MCF 10A (cell line): Measurements from ENCODE around the gene LZTS2. TPM values are rescaled to one million over a fixed set of nuclear protein-coding genes. Genes with fewer than 3 reads are reported as not detected.
A peak's percentile ranks its signal among the peaks of the same experiment; 100 is the strongest.
"Not testable (repeated sequence)": the region's sequence is repeated elsewhere in the genome, so short reads cannot be mapped to it uniquely, and the experiment has no call there.

Experiments used
- BruUV-seq: library from RNA; stranded (reverse); fragments of 400-500 nt; replicated peaks from 2 replicates; lab custom pipeline; 2021; lab: Mats Ljungman, UMichigan
- CTCF ChIA-PET: fragments of 300-600 bp; sonication (Branson Sonifier 250); formaldehyde crosslinking; extraction: SDS; loops from one replicate; lab custom pipeline; 2021; ENCODE audit warnings: antibody characterized with exemption, inconsistent platforms; lab: Yijun Ruan, JAX
- POLR2A ChIA-PET: fragments of 300-600, 350-650 bp; sonication (Branson Sonifier 250); formaldehyde crosslinking; extraction: SDS; loops from one replicate; lab custom pipeline; 2020; ENCODE audit warnings: antibody characterized with exemption, inconsistent platforms; lab: Yijun Ruan, JAX
- DNase-seq: peaks from one replicate; pipeline ENCODE4 v3.0.0-alpha.2; 2018; ENCODE audit not compliant: unreplicated experiment
- H3K27ac Mint-ChIP-seq: one replicate; pipeline ENCODE4 v1.8.0; 2022; ENCODE audit warnings: mild to moderate bottlenecking, low read depth, mixed read lengths; ENCODE audit not compliant: unreplicated experiment
- H3K27me3 Mint-ChIP-seq: one replicate; pipeline ENCODE4 v1.8.0; 2022; ENCODE audit warnings: mixed read lengths; ENCODE audit not compliant: insufficient read depth, unreplicated experiment
- H3K36me3 Mint-ChIP-seq: one replicate; pipeline ENCODE4 v1.8.0; 2022; ENCODE audit warnings: mild to moderate bottlenecking, moderate library complexity, mixed read lengths; ENCODE audit not compliant: insufficient read depth, unreplicated experiment
- H3K4me1 Mint-ChIP-seq: one replicate; pipeline ENCODE4 v1.8.0; 2022; ENCODE audit warnings: mixed read lengths; ENCODE audit not compliant: insufficient read depth, unreplicated experiment
- H3K4me3 Mint-ChIP-seq: one replicate; pipeline ENCODE4 v1.8.0; 2022; ENCODE audit warnings: mild to moderate bottlenecking, moderate library complexity, mixed read lengths; ENCODE audit not compliant: unreplicated experiment
- H3K9me3 Mint-ChIP-seq: one replicate; pipeline ENCODE4 v1.8.0; 2022; ENCODE audit warnings: mixed read lengths; ENCODE audit not compliant: unreplicated experiment
- intact Hi-C: fragments of 100-400 bp; cut with micrococcal nuclease; formaldehyde crosslinking; loops from 2 replicates; pipeline ENCODE4 v1.14.1; 2022
- total RNA-seq: library from RNA; stranded (reverse); gene quantifications from 2 replicates; pipeline ENCODE4 v1.2.3, GENCODE V29; 2022
- TF ChIP-seq, protein P1 (sequence below): fragments of 200-600 bp; IDR thresholded peaks from one replicate; pipeline ENCODE4 v1.8.0; 2022; ENCODE audit warnings: antibody characterized with exemption, mild to moderate bottlenecking; ENCODE audit not compliant: unreplicated experiment

The LZTS2 gene
- total RNA-seq, 1 experiment from 2014 or later: 15.2 TPM

DNA sequence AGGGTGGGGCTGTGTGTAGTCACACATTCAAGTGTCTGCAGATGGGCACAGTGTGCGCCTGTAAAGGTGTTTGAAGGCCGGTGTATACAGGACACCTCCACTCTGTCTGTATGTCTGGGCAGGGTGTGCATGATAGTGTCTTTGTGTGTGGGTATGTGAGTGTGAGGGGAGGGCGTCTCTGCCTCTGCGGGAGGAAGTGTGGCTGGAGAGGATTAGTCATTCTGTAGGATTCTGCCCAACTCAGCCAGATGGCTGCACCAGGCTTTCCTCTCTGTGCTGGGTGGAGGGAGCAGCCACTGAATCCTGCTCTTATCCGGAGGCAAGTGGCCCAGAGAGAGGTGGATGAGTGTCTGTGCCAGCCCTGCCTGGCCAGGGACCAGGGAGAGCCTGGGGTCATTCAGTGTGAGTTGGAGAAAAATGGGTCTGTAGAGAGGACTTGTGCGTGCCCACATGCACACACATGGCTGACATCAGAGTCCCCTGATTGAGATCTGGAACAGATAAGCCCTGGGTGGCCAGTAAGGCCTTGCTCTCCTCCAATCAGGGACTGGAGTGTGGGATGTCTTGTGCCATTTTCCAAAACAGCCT lies 33.1 kb downstream of the LZTS2 start:
- peak; percentile 78 for DNase-seq
- POLR2A ChIA-PET: interaction anchor here (0.6 to 4.4 kb wide), 14 partner anchors 10 to 1213 kb away, joined by 3 to 82 read pairs (median 6); partner anchors contain the start of genes KAZALD1, LZTS2, MRPL43 and TWNK
- CTCF ChIA-PET: interaction anchor here (1.0 to 4.0 kb wide), 8 partner anchors 9 to 35 kb away, joined by 3 to 32 read pairs (median 8); no protein-coding TSS in a partner anchor
- H3K4me3 Mint-ChIP-seq: peak overlapping the region; percentile 93
- intact Hi-C loops: loop anchor here (5.0 kb wide), 1 partner anchor 35 kb away; no protein-coding TSS in a partner anchor
- no TSS peak for BruUV-seq
- peaks cover 31% of the 10 kb centered on the region for H3K4me1 Mint-ChIP-seq
- TF ChIP-seq, protein P1, sequence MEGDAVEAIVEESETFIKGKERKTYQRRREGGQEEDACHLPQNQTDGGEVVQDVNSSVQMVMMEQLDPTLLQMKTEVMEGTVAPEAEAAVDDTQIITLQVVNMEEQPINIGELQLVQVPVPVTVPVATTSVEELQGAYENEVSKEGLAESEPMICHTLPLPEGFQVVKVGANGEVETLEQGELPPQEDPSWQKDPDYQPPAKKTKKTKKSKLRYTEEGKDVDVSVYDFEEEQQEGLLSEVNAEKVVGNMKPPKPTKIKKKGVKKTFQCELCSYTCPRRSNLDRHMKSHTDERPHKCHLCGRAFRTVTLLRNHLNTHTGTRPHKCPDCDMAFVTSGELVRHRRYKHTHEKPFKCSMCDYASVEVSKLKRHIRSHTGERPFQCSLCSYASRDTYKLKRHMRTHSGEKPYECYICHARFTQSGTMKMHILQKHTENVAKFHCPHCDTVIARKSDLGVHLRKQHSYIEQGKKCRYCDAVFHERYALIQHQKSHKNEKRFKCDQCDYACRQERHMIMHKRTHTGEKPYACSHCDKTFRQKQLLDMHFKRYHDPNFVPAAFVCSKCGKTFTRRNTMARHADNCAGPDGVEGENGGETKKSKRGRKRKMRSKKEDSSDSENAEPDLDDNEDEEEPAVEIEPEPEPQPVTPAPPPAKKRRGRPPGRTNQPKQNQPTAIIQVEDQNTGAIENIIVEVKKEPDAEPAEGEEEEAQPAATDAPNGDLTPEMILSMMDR: no peak
- peaks cover 16% of the 10 kb centered on the region for H3K36me3 Mint-ChIP-seq
- H3K9me3 Mint-ChIP-seq: no peaks in the 10 kb centered on the region
- no peaks in the 10 kb centered on the region for H3K27me3 Mint-ChIP-seq
- H3K27ac Mint-ChIP-seq: peak overlapping the region; percentile 94

DNA sequence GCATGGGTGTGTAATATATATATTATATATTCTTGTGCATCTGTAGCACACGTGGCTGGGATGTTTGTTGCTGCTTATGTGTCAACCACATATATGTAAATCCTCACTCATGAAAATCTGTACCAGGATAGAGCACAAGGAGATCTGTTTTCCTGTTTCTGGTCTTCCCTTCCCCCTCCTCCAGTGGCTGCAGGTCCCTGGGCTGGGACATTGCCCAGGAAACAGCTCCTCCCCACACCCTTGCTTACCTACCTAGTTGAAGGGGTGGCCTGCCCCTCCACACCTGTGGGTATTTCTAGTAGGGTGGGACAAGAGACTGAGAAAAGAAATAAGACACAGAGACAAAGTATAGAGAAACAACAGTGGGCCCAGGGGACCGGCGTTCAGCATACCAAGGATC lies 33.7 kb downstream of the LZTS2 start:
- ChIA-PET CTCF (interaction anchor here (1.0 to 13.2 kb wide), 5 partner anchors 8 to 33 kb away, joined by 3 to 234 read pairs (median 14); partner anchors contain the start of gene KAZALD1), POLR2A (interaction anchor here (0.6 to 4.4 kb wide), 7 partner anchors 9 to 46 kb away, joined by 3 to 82 read pairs (median 5); partner anchors contain the start of genes MRPL43 and TWNK)
- no peak for DNase-seq
- peaks cover 22% of the 10 kb centered on the region for H3K36me3 Mint-ChIP-seq
- peaks cover 30% of the 10 kb centered on the region for H3K4me1 Mint-ChIP-seq
- peak overlapping the region; percentile 93 for H3K4me3 Mint-ChIP-seq
- BruUV-seq: no TSS peak
- no peaks in the 10 kb centered on the region for H3K9me3 Mint-ChIP-seq
- intact Hi-C loops: loop anchor here (5.0 kb wide), 1 partner anchor 34 kb away; no protein-coding TSS in a partner anchor
- no peaks in the 10 kb centered on the region for H3K27me3 Mint-ChIP-seq
- peak overlapping the region; percentile 94 for H3K27ac Mint-ChIP-seq
- TF ChIP-seq, protein P1: no peak

DNA sequence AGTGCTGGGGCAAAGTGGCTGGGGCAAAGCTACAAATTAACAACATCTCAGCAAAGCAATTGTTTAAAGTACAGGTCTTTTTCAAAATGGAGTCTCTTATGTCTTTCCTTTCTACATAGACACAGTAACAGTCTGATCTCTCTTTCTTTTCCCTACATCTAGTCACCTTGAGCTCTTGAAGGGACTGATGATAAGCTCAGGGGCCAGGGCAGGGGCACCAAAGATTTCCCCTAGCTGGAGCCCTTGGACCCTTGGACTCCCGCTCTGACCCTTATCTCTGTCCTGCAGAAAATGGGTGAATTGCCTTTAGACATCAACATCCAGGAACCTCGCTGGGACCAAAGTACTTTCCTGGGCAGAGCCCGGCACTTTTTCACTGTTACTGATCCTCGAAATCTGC lies 34.8 kb downstream of the LZTS2 start:
- ChIA-PET POLR2A (interaction anchor here (0.7 to 4.4 kb wide), 3 partner anchors 8 to 858 kb away, joined by 3 to 82 read pairs (median 3); no protein-coding TSS in a partner anchor), CTCF (interaction anchor here (0.6 to 13.2 kb wide), 4 partner anchors 8 to 33 kb away, joined by 3 to 234 read pairs (median 4); partner anchors contain the start of gene KAZALD1)
- not testable (repeated sequence) for DNase-seq, BruUV-seq, H3K27me3 Mint-ChIP-seq, H3K4me3 Mint-ChIP-seq, H3K9me3 Mint-ChIP-seq, H3K27ac Mint-ChIP-seq
- intact Hi-C loops: loop anchor here (5.0 kb wide), 1 partner anchor 33 kb away; no protein-coding TSS in a partner anchor
- peaks cover 19% of the 10 kb centered on the region for H3K4me1 Mint-ChIP-seq
- H3K36me3 Mint-ChIP-seq: peaks cover 28% of the 10 kb centered on the region

DNA sequence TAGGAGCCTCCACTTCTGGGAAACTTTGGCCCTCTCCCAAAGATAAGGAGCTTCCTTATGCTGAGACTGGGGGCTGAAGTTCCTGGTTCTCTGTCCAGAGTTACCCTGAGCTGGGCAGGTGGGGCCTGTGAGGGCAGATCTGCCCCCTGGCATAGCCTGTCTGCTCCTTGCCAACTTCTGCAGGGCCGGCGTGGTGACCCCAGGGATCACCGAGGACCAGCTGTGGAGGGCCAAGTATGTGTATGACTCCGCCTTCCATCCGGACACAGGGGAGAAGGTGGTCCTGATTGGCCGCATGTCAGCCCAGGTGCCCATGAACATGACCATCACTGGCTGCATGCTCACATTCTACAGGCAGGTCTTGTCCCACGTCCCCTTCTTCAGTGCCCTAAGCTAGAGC lies 35.7 kb downstream of the LZTS2 start:
- H3K36me3 Mint-ChIP-seq: peaks cover 28% of the 10 kb centered on the region
- no peak overlapping the region for H3K27ac Mint-ChIP-seq
- ChIA-PET CTCF (interaction anchor here (0.6 to 13.2 kb wide), 4 partner anchors 7 to 42 kb away, joined by 3 to 234 read pairs (median 4); partner anchors contain the start of gene KAZALD1), POLR2A (interaction anchor here (0.6 to 0.8 kb wide), 2 partner anchors 858 to 1093 kb away, joined by 3 read pairs; no protein-coding TSS in a partner anchor)
- H3K4me1 Mint-ChIP-seq: peaks cover 19% of the 10 kb centered on the region
- no peak overlapping the region for H3K4me3 Mint-ChIP-seq
- no peaks in the 10 kb centered on the region for H3K9me3 Mint-ChIP-seq
- TF ChIP-seq, protein P1: no peak
- no TSS peak for BruUV-seq
- no peaks in the 10 kb centered on the region for H3K27me3 Mint-ChIP-seq
- no peak for DNase-seq
- intact Hi-C loops: no loop called here
